Endothelial cell of umbilical vein (primary cell): ENCODE measurements around the gene NFYC. TPM values are rescaled to one million over a fixed set of nuclear protein-coding genes. Genes with fewer than 3 reads are reported as not detected.

Source experiments
- BruUV-seq: library from RNA; stranded (reverse); fragments of 400-500 nt; replicated peaks from 2 replicates; lab custom pipeline; 2021; lab: Mats Ljungman, UMichigan
- CTCF ChIA-PET: fragments of 300-600, 350-600 bp; sonication (Branson Sonifier 250); formaldehyde crosslinking; loops from one replicate; lab custom pipeline; 2021; ENCODE audit warnings: antibody characterized with exemption, inconsistent platforms; lab: Charles Lee
- POLR2A ChIA-PET: fragments of 300-600, 350-600 bp; sonication (Branson Sonifier 250); formaldehyde crosslinking; loops from one replicate; lab custom pipeline; 2021; ENCODE audit warnings: antibody characterized with exemption, inconsistent platforms; lab: Charles Lee
- DNase-seq: peaks from one replicate; pipeline ENCODE4 v3.0.0-alpha.2; 2011; ENCODE audit warnings: low read depth, low spot score
- FAIRE-seq: peaks from 2 replicates; lab custom pipeline; 2011; peaks lifted over from hg19 to GRCh38; lab: Jason Lieb, UNC
- H2AFZ ChIP-seq: 2 replicates; pipeline ENCODE4 v1.6.0; 2012; ENCODE audit warnings: low read depth, low read length, control low read depth, inconsistent platforms
- H3K27ac ChIP-seq: 2 replicates; pipeline ENCODE4 v1.5.1; 2011; ENCODE audit warnings: low read depth, mild to moderate bottlenecking, control low read depth, low read length, moderate library complexity; ENCODE audit not compliant: insufficient read depth
- H3K27me3 ChIP-seq, 2 experiments: 2 replicates each; pipeline versions ENCODE4 v1.6.0 to v1.6.1; 2011; ENCODE audit warnings: low read length in 2 of 2, mixed read lengths in 1 of 2; ENCODE audit not compliant: control insufficient read depth in 2 of 2, insufficient read depth in 2 of 2
- H3K36me3 ChIP-seq, 2 experiments: 2 replicates in 1 of 2; 3 replicates in 1 of 2; pipeline ENCODE4 v1.5.1; 2011; ENCODE audit warnings: low read length in 2 of 2, mild to moderate bottlenecking in 1 of 2, moderate library complexity in 1 of 2; ENCODE audit not compliant: control insufficient read depth in 2 of 2, insufficient read depth in 2 of 2; ENCODE audit errors: extremely low read depth in 1 of 2
- H3K4me1 ChIP-seq: 3 replicates; pipeline ENCODE4 v1.5.1; 2011; ENCODE audit warnings: mild to moderate bottlenecking, low read length; ENCODE audit not compliant: control insufficient read depth, insufficient read depth; ENCODE audit errors: extremely low read depth
- H3K4me2 ChIP-seq: 2 replicates; pipeline ENCODE4 v1.6.1; 2011; ENCODE audit warnings: low read length, control low read depth, mixed read lengths; ENCODE audit not compliant: insufficient read depth
- H3K4me3 ChIP-seq, 3 experiments: fragments of 200-600 bp in 1 of 3; sonication (generic), shearing (Covaris generic) in 1 of 3; replicated peaks in 1 of 3; 2 replicates each; pipeline ENCODE4 v1.5.1; 2011 to 2016; ENCODE audit warnings: control low read depth in 3 of 3, low read length in 3 of 3, mild to moderate bottlenecking in 2 of 3, inconsistent platforms in 1 of 3, low read depth in 1 of 3, moderate library complexity in 1 of 3; ENCODE audit not compliant: insufficient read depth in 1 of 3
- H3K79me2 ChIP-seq: 2 replicates; pipeline ENCODE4 v1.6.0; 2012; ENCODE audit warnings: low read length, inconsistent platforms; ENCODE audit not compliant: control insufficient read depth, insufficient read depth
- H3K9ac ChIP-seq: replicated peaks from 2 replicates; pipeline ENCODE3; 2011; ENCODE audit warnings: low read length, control low read depth; ENCODE audit not compliant: insufficient read depth; ENCODE audit errors: extremely low read depth
- H3K9me1 ChIP-seq: replicated peaks from 3 replicates; pipeline ENCODE4 v1.6.0; 2011; ENCODE audit warnings: mild to moderate bottlenecking, low read length; ENCODE audit not compliant: control insufficient read depth, insufficient read depth; ENCODE audit errors: extremely low read depth
- H3K9me3 ChIP-seq: replicated peaks from 2 replicates; pipeline ENCODE4 v1.5.1; 2012; ENCODE audit warnings: low read length, inconsistent platforms; ENCODE audit not compliant: control insufficient read depth, insufficient read depth
- H4K20me1 ChIP-seq: replicated peaks from 2 replicates; pipeline ENCODE3; 2011; ENCODE audit warnings: mild to moderate bottlenecking, low read length; ENCODE audit not compliant: control insufficient read depth, insufficient read depth; ENCODE audit errors: extremely low read depth
- CTCF ChIP-seq, 2 donors: IDR thresholded peaks; 1 replicate in 1 of 2; 2 replicates in 1 of 2; pipeline ENCODE4 v1.5.1; 2011; ENCODE audit warnings: low read length in 2 of 2, mild to moderate bottlenecking in 2 of 2, moderate library complexity in 2 of 2, control low read depth in 1 of 2, inconsistent platforms in 1 of 2, low read depth in 1 of 2; ENCODE audit not compliant: insufficient read depth in 1 of 2; ENCODE audit errors: extremely low read depth in 1 of 2
- EZH2 ChIP-seq: IDR thresholded peaks from 2 replicates; pipeline ENCODE4 v1.6.1; 2012; ENCODE audit warnings: borderline replicate concordance, low read depth, mild to moderate bottlenecking, moderate library complexity, low read length, inconsistent platforms; ENCODE audit not compliant: severe bottlenecking
- FOS ChIP-seq: IDR thresholded peaks from 2 replicates; pipeline ENCODE4 v1.6.1; 2011; ENCODE audit warnings: mild to moderate bottlenecking, low read length, moderate library complexity, borderline replicate concordance; ENCODE audit not compliant: insufficient read depth
- GATA2 ChIP-seq: IDR thresholded peaks from 2 replicates; pipeline ENCODE4 v1.7.0; 2011; ENCODE audit warnings: low read depth, mild to moderate bottlenecking, moderate library complexity, mixed read lengths, low read length; ENCODE audit not compliant: insufficient read length, insufficient read depth
- JUN ChIP-seq: IDR thresholded peaks from 2 replicates; pipeline ENCODE4 v1.6.1; 2011; ENCODE audit warnings: borderline replicate concordance, low read depth; ENCODE audit not compliant: insufficient read length, insufficient read depth
- MYC ChIP-seq: IDR thresholded peaks from one replicate; pipeline ENCODE4 v1.6.1; 2011; ENCODE audit warnings: mild to moderate bottlenecking, low read depth, low read length
- POLR2A ChIP-seq: IDR thresholded peaks from 2 replicates; pipeline ENCODE4 v1.6.1; 2012; ENCODE audit warnings: low read depth, mild to moderate bottlenecking, control low read depth, low read length
- POLR2AphosphoS5 ChIP-seq: IDR thresholded peaks from 2 replicates; pipeline ENCODE4 v1.6.1; 2012; ENCODE audit warnings: low read depth, mild to moderate bottlenecking, control low read depth, low read length, moderate library complexity; ENCODE audit not compliant: insufficient read depth
- dilution Hi-C: fragments of 300-500 bp; cut with MboI; formaldehyde crosslinking; loops from one replicate; pipeline ENCODE4 v1.15.0; 2019; ENCODE audit warnings: low sequenced_read_pairs; ENCODE audit not compliant: extremely low pct_ligation_motif_present
- intact Hi-C: fragments of 100-400 bp; cut with micrococcal nuclease; formaldehyde crosslinking; loops from one replicate; pipeline ENCODE4 v1.10.0; 2022
- polyA plus RNA-seq, 4 experiments: library from polyadenylated mRNA; depleted of rRNA in 3 of 4; stranded (reverse) in 3 of 4; unstranded in 1 of 4; fragments of >200 nt; gene quantifications; 2 replicates each; pipeline versions ENCODE4 v1.2.1 to v1.2.3, GENCODE V29; 2011 to 2012; ENCODE audit warnings: missing spikeins in 1 of 4
- total RNA-seq: library from RNA; stranded (reverse); gene quantifications from 2 replicates; pipeline ENCODE4 v1.2.3, GENCODE V29; 2021
- TF ChIP-seq, protein P1 (sequence below): IDR thresholded peaks from 2 replicates; pipeline ENCODE4 v1.6.1; 2011; ENCODE audit not compliant: insufficient read depth, insufficient read length

Gene NFYC
- total and polyA plus RNA-seq, 2 donors (not counting 3 experiments of a cell fraction or from before 2014, with no cell fraction given) = 51.1 to 81.7 TPM

GRCh38 chr1:40751802-40752201 is 60.3 kb downstream of the NFYC start:
- POLR2A ChIA-PET = no interaction called here
- H2AFZ ChIP-seq = no peak overlapping the region
- no TSS peak for BruUV-seq
- intact Hi-C loops (no loop called here), dilution Hi-C loops (no loop called here)
- no peaks in the 10 kb centered on the region for H3K9me1 ChIP-seq
- H3K79me2 ChIP-seq = no peaks in the 10 kb centered on the region
- no peak overlapping the region for H3K9ac ChIP-seq
- no peak overlapping the region for H3K27ac ChIP-seq
- no peaks in the 10 kb centered on the region for H3K27me3 ChIP-seq
- no peak for FAIRE-seq
- H4K20me1 ChIP-seq = no peaks in the 10 kb centered on the region
- H3K9me3 ChIP-seq = no peaks in the 10 kb centered on the region
- TF ChIP-seq GATA2 (no peak), POLR2AphosphoS5 (no peak), CTCF (IDR thresholded peaks at IDR 0.05; ENCODE audit: extremely low read depth in 1 of 2, insufficient read depth in 1 of 2, low read depth in 1 of 2, low read length in 2 of 2) (no peak), POLR2A (no peak), EZH2 (no peak), FOS (no peak), MYC (no peak), JUN (no peak)
- TF ChIP-seq, protein P1, sequence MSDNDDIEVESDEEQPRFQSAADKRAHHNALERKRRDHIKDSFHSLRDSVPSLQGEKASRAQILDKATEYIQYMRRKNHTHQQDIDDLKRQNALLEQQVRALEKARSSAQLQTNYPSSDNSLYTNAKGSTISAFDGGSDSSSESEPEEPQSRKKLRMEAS = no peak
- CTCF ChIA-PET = no interaction called here
- H3K36me3 ChIP-seq = peaks cover 0 to 23% of the 10 kb centered on the region in 2 experiments
- DNase-seq = no peak
- H3K4me2 ChIP-seq = no peak overlapping the region
- no peaks in the 10 kb centered on the region for H3K4me1 ChIP-seq
- no peak overlapping the region for H3K4me3 ChIP-seq
